Activated naive CD8-positive, alpha-beta T cell treated with anti-CD3 and anti-CD28 coated beads, Interleukin-2, amount 10 ng/mL, durations not matched to agents 7 days and 5 days (primary cell): ENCODE data around the gene HAGHL. TPM values are rescaled to one million over a fixed set of nuclear protein-coding genes. Genes with fewer than 3 reads are reported as not detected.
A peak's percentile ranks its signal among the peaks of the same experiment; 100 is the strongest.
"Not testable (repeated sequence)": the region's sequence is repeated elsewhere in the genome, so short reads cannot be mapped to it uniquely, and the experiment has no call there.

Experiments used
- ATAC-seq: fragments of 150-1000 bp; cut with Tn5 transposase; one replicate; pipeline ENCODE4 v1.10.0; 2021; ENCODE audit warnings: low read depth, moderate library complexity
- POLR2A ChIA-PET: fragments of 350-600 bp; sonication (Branson Sonifier 250); formaldehyde crosslinking; loops from one replicate; lab custom pipeline; 2021; ENCODE audit warnings: antibody characterized with exemption; lab: Charles Lee
- DNase-seq: peaks from one replicate; pipeline ENCODE4 v3.0.0; 2021
- H3K27ac Mint-ChIP-seq: one replicate; pipeline ENCODE4 v1.8.0; 2022; ENCODE audit warnings: mild to moderate bottlenecking, mixed read lengths
- H3K27me3 Mint-ChIP-seq: one replicate; pipeline ENCODE4 v1.8.0; 2022; ENCODE audit warnings: mild to moderate bottlenecking, moderate library complexity, mixed read lengths
- H3K36me3 Mint-ChIP-seq: one replicate; pipeline ENCODE4 v1.8.0; 2021; ENCODE audit warnings: mild to moderate bottlenecking, mixed read lengths
- H3K4me1 Mint-ChIP-seq: one replicate; pipeline ENCODE4 v1.8.0; 2021; ENCODE audit warnings: mixed read lengths
- H3K4me3 Mint-ChIP-seq: one replicate; pipeline ENCODE4 v1.8.0; 2022; ENCODE audit warnings: mild to moderate bottlenecking, moderate library complexity, mixed read lengths
- H3K9me3 Mint-ChIP-seq: one replicate; pipeline ENCODE4 v1.8.0; 2021; ENCODE audit warnings: mixed read lengths
- total RNA-seq, 2 experiments: library from RNA; stranded (reverse); gene quantifications; one replicate each; pipeline ENCODE4 v1.2.3, GENCODE V29; 2021

The HAGHL gene
- total RNA-seq, 2 experiments from 2014 or later, result 25.8 to 34.2 TPM

GRCh38 chr16:754121-754607, 27.3 kb downstream of the HAGHL start:
- not testable (repeated sequence) for H3K27ac Mint-ChIP-seq, H3K9me3 Mint-ChIP-seq, H3K27me3 Mint-ChIP-seq, H3K4me3 Mint-ChIP-seq, H3K4me1 Mint-ChIP-seq, H3K36me3 Mint-ChIP-seq, DNase-seq, ATAC-seq
- POLR2A ChIA-PET, result interaction anchor here (0.7 to 1.0 kb wide), 2 partner anchors 11 to 35 kb away, joined by 3 read pairs; no protein-coding TSS in a partner anchor

- Mint-ChIP-seq H3K36me3 (no peaks in the 10 kb centered on the region), H3K27ac (no peak overlapping the region), H3K4me3 (no peak overlapping the region), H3K27me3 (peaks cover 7% of the 10 kb centered on the region), H3K9me3 (no peaks in the 10 kb centered on the region), H3K4me1 (peaks cover 7% of the 10 kb centered on the region)
- POLR2A ChIA-PET, result interaction anchor here (0.8 to 1.0 kb wide), 2 partner anchors 12 to 14 kb away, joined by 3 to 5 read pairs; partner anchors contain the start of gene CIAO3
- ATAC-seq (peak; percentile 45), DNase-seq (no peak)
These were observed 27.8 kb downstream of the HAGHL start for GRCh38 chr16:754656-755055.

- Mint-ChIP-seq H3K36me3 (no peaks in the 10 kb centered on the region), H3K27me3 (peaks cover 7% of the 10 kb centered on the region), H3K9me3 (no peaks in the 10 kb centered on the region), H3K27ac (no peak overlapping the region), H3K4me3 (no peak overlapping the region), H3K4me1 (peaks cover 7% of the 10 kb centered on the region)
- ATAC-seq, result no peak
- POLR2A ChIA-PET, result no interaction called here
- DNase-seq, result no peak
These were observed 29.5 kb downstream of the HAGHL start for GRCh38 chr16:756428-756827.

- no peak overlapping the region for H3K27ac Mint-ChIP-seq
- no peak overlapping the region for H3K4me3 Mint-ChIP-seq
- peaks cover 7% of the 10 kb centered on the region for H3K27me3 Mint-ChIP-seq
- no peaks in the 10 kb centered on the region for H3K9me3 Mint-ChIP-seq
- no peak for ATAC-seq
- H3K4me1 Mint-ChIP-seq, result peaks cover 7% of the 10 kb centered on the region
- DNase-seq, result no peak
- POLR2A ChIA-PET, result no interaction called here
- no peaks in the 10 kb centered on the region for H3K36me3 Mint-ChIP-seq
These were observed 32.4 kb downstream of the HAGHL start for GRCh38 chr16:759110-759910.

GRCh38 chr16:760065-760464, 33.2 kb downstream of the HAGHL start:
- Mint-ChIP-seq H3K27me3 (peaks cover 6% of the 10 kb centered on the region), H3K9me3 (no peaks in the 10 kb centered on the region), H3K4me1 (peaks cover 5% of the 10 kb centered on the region), H3K4me3 (no peak overlapping the region), H3K36me3 (no peaks in the 10 kb centered on the region), H3K27ac (no peak overlapping the region)
- no peak for ATAC-seq
- DNase-seq, result no peak
- POLR2A ChIA-PET, result no interaction called here

- Mint-ChIP-seq H3K27ac (no peak within 1 kb of the TSS), H3K36me3 (no peaks in the 10 kb centered on the region), H3K4me3 (no peak within 1 kb of the TSS), H3K9me3 (no peaks in the 10 kb centered on the region), H3K27me3 (peaks cover 6% of the 10 kb centered on the region), H3K4me1 (peaks cover 5% of the 10 kb centered on the region)
- no peak for DNase-seq
- ATAC-seq, result no peak
- POLR2A ChIA-PET, result interaction anchor here (0.6 kb wide), 1 partner anchor 92 kb away, joined by 3 read pairs; no protein-coding TSS in a partner anchor
These were observed 33.8 kb downstream of the HAGHL start, which contains the start of gene MSLN for GRCh38 chr16:760545-761343. MSLN (plus strand) TSS chr16:760734; CDS start chr16:762681, 1,947 bp downstream.

- no peaks in the 10 kb centered on the region for H3K27me3 Mint-ChIP-seq
- H3K4me3 Mint-ChIP-seq, result no peak overlapping the region
- POLR2A ChIA-PET, result no interaction called here
- H3K4me1 Mint-ChIP-seq, result peaks cover 5% of the 10 kb centered on the region
- no peak overlapping the region for H3K27ac Mint-ChIP-seq
- H3K36me3 Mint-ChIP-seq, result no peaks in the 10 kb centered on the region
- no peak for ATAC-seq
- no peak for DNase-seq
- no peaks in the 10 kb centered on the region for H3K9me3 Mint-ChIP-seq
These were observed 35.0 kb downstream of the HAGHL start for GRCh38 chr16:761625-762513.

- H3K27ac Mint-ChIP-seq, result no peak overlapping the region
- no peak overlapping the region for H3K4me3 Mint-ChIP-seq
- H3K36me3 Mint-ChIP-seq, result no peaks in the 10 kb centered on the region
- H3K4me1 Mint-ChIP-seq, result peaks cover 2% of the 10 kb centered on the region
- POLR2A ChIA-PET, result no interaction called here
- DNase-seq, result no peak
- no peak for ATAC-seq
- no peaks in the 10 kb centered on the region for H3K27me3 Mint-ChIP-seq
- H3K9me3 Mint-ChIP-seq, result no peaks in the 10 kb centered on the region
These were observed 35.8 kb downstream of the HAGHL start for GRCh38 chr16:762595-763268.

GRCh38 chr16:763369-764183, 36.7 kb downstream of the HAGHL start:
- POLR2A ChIA-PET, result no interaction called here
- Mint-ChIP-seq H3K9me3 (no peaks in the 10 kb centered on the region), H3K27me3 (no peaks in the 10 kb centered on the region), H3K4me1 (no peaks in the 10 kb centered on the region), H3K4me3 (no peak overlapping the region), H3K27ac (no peak overlapping the region), H3K36me3 (no peaks in the 10 kb centered on the region)
- ATAC-seq (no peak), DNase-seq (no peak)

GRCh38 chr16:764184-764750, 37.4 kb downstream of the HAGHL start:
- Mint-ChIP-seq H3K9me3 (no peaks in the 10 kb centered on the region), H3K27ac (no peak overlapping the region), H3K4me1 (no peaks in the 10 kb centered on the region), H3K36me3 (no peaks in the 10 kb centered on the region), H3K27me3 (no peaks in the 10 kb centered on the region), H3K4me3 (no peak overlapping the region)
- POLR2A ChIA-PET, result no interaction called here
- no peak for ATAC-seq
- DNase-seq, result no peak

GRCh38 chr16:764848-765487, 38.1 kb downstream of the HAGHL start:
- no peak for DNase-seq
- ATAC-seq, result no peak
- no peaks in the 10 kb centered on the region for H3K27me3 Mint-ChIP-seq
- H3K36me3 Mint-ChIP-seq, result no peaks in the 10 kb centered on the region
- POLR2A ChIA-PET, result no interaction called here
- H3K4me1 Mint-ChIP-seq, result no peaks in the 10 kb centered on the region
- no peak overlapping the region for H3K4me3 Mint-ChIP-seq
- no peaks in the 10 kb centered on the region for H3K9me3 Mint-ChIP-seq
- no peak overlapping the region for H3K27ac Mint-ChIP-seq
